HG02623 (cell line): Measurements from ENCODE around the gene SIM2.

Experiments used
- ATAC-seq: cut with Tn5 transposase; IDR thresholded peaks from one replicate; pipeline ENCODE4 v1.9.1; 2021; ENCODE audit warnings: moderate library complexity; ENCODE audit not compliant: unreplicated experiment

SIM2 gene

DNA sequence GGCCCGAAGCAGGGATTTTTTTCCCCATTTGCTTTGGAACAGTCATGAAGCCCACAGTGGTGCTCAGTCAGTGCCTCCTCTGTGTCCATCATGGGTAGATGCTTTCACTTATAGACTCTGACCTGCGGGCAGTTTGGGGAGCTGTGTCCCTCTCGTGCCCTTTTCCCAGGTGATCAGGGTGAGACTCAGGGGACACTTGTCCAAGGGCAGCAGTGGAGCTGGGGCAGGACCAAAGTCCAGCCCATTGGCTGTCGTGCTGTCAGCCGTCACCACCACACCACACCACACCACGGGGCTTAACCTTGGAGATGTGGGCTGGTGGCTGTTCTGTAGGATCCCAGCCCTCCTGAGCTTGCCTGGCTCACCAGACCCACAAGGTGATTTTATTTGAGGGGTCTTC lies 34.9 kb downstream of the SIM2 start:
- ATAC-seq: no peak

GRCh38 chr21:36734367-36735200 lies 35.7 kb downstream of the SIM2 start:
- no peak for ATAC-seq

GRCh38 chr21:36735201-36735515 lies 36.2 kb downstream of the SIM2 start:
- ATAC-seq: no peak

DNA sequence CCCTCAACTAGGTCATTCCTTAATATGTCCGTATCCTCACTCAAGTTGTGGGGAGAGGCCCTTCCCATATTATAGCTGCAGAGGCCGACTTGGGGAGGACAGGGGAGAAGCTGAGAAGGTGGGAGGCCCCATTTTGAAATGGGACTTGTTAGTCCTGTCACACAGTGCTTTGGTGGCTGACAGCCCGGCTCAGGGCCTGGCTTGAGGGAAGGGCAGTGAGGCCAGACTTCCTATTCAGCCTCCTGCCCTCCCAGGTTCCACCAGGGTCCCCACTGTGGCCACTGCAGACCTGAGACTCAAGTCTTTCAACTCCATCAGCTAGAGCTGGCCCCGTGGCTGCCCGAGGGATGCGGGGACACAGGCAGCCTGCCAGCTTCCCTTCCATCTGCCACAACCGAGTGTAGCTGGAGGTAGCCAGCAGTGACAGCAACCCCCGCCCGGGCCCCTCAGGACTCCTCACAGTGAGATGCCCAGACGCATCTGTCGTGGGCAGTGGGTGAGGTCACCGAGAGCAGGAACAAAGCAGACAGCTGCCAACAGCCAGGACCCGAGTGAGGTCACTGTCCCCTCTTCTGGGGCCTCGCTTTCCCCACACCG lies 36.9 kb downstream of the SIM2 start:
- ATAC-seq: no peak

GRCh38 chr21:36738489-36739126 lies 39.7 kb downstream of the SIM2 start:
- no peak for ATAC-seq

- no peak for ATAC-seq
Observed at GRCh38 chr21:36741506-36741905, 42.6 kb downstream of the SIM2 start.

- no peak for ATAC-seq
Observed at GRCh38 chr21:36743008-36743407, 44.1 kb downstream of the SIM2 start.

- ATAC-seq: no peak
Observed at GRCh38 chr21:36743446-36743845, 44.5 kb downstream of the SIM2 start.

- no peak for ATAC-seq
Observed at GRCh38 chr21:36744190-36744559, 45.3 kb downstream of the SIM2 start.

GRCh38 chr21:36744560-36745231 lies 45.8 kb downstream of the SIM2 start:
- no peak for ATAC-seq

DNA sequence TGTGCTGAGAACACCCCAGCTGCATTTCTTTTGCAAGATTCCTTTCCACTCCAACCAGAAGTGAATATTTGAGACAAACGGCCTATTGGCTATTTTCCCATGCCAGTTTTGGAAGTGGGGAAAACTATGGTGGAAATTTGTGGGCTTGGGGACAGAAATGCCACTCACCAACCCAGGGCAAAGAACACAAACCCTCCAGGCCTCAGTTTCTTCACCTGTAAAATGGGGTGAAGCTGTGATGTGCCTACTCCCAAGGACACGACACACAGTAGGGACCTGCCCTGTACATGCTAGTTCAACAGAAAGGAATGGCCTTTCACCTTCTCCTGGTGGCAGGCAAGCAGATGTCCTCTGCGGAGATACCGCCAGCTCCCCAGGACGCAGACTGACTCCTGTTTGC lies 46.5 kb downstream of the SIM2 start:
- no peak for ATAC-seq

GRCh38 chr21:36747041-36747814 lies 48.3 kb downstream of the SIM2 start:
- no peak for ATAC-seq

GRCh38 chr21:36747815-36748383 lies 49.0 kb downstream of the SIM2 start:
- no peak for ATAC-seq

DNA sequence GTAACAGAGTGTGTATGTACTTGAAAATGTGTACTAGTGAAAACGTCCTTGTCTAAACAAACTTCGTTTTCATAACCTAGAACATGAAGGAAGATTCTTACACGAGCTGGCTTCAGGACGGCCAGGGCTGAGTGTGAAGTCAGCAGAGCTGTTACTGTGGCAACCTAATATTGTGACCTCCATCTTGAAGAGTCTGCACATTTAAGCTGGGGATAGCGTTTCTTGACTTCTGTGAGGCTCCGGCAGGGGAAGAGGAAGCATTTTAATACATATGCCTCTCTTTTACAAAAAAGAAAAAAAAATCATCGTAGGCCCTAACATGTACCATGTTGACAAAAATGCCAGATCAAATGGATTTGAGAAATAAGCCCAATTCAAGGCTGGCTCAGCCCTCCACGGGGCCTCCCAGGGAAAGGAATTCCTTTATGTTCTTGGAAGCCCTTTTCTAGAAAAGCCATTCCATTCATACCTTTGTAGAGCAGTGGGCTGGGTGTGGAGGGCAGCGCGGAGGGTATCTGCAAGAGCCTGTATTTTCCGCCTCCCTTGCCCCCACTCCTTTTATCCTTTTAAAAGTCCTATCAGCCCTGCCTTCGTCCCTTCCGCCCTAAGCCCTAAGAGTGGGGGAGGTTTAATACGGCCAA lies 51.1 kb downstream of the SIM2 start:
- ATAC-seq: no peak

GRCh38 chr21:36750576-36750959 lies 51.7 kb downstream of the SIM2 start:
- no peak for ATAC-seq

DNA sequence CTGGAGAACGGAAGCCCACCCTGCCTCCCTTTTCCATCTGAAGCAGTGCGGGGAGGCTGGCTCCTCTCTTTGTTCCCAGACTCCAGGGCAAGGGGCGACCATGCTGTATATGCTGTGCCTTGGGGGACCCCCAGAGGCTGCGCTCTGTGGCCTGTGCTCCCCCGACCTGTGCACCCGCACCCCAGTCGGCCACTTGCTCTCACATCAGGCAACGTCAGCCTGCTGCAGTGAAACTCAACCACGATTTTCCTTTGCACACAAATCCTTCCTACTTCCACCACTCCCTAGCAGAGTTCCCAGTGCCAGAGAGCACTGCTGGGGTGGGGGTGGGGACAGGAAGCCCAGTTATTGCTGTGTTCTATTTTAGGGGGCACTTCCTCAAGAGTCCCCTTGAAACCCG lies 52.5 kb downstream of the SIM2 start:
- no peak for ATAC-seq

DNA sequence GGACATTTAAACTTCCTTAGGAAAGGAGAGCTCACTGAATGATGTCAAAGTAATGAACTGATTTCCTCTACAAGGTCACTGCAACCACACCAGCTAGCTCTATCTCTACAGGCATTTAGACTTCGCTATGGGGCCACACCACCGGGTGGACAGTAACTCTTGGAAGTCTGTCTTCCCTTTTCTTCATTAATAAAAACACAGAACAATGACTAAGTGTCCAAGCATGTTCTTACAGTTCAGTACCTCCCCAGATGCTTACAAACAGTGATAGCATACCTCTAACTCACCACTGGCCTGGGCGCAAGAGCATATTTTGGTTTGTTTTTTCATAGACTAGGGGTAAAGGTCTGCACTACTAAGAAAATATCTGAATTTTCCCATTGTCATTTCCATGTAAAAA lies 54.6 kb downstream of the SIM2 start:
- no peak for ATAC-seq

GRCh38 chr21:36754241-36754898 lies 55.5 kb downstream of the SIM2 start:
- ATAC-seq: no peak

- no peak for ATAC-seq
Observed at GRCh38 chr21:36756527-36756926, 57.6 kb downstream of the SIM2 start.

DNA sequence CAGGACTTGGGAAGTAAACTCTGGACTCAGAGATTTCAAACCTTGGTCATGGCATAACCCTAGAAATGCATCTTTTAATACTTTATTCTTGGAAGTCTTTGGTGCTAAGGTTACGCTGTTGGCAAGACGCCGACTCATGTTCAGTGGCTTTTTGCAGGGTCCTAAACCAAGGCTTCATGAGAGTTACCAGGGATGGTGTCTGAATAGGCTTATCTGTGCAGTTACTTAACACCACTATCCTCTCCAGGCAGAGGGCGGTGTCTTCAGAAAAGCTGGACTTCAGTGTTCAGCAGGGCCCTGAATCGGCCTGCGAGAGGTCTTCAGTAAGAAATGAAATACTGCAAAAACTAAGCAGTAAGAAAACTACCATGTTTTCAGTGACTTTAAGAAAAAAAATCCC lies 58.3 kb downstream of the SIM2 start:
- ATAC-seq: no peak
